Tibial nerve (tissue), 3 donors: ENCODE results near the gene TMEM212.

Experiments
- CTCF ChIP-seq, 5 experiments: fragments of 200-600 bp in 3 of 5; fragments of 450-650 bp in 2 of 5; sonication (generic) in 3 of 5; IDR thresholded peaks; one replicate each; pipeline ENCODE4 v1.5.1; 2016 to 2019; ENCODE audit warnings: antibody characterized with exemption in 5 of 5, mild to moderate bottlenecking in 3 of 5, moderate library complexity in 2 of 5
- POLR2A ChIP-seq, 2 donors: fragments of 450-650 bp; IDR thresholded peaks; one replicate each; pipeline ENCODE4 v1.6.1; 2017; ENCODE audit warnings: antibody characterized with exemption in 2 of 2, mild to moderate bottlenecking in 2 of 2, moderate library complexity in 2 of 2

GRCh38 chr3:171805687-171806086 is 37.5 kb upstream of the TMEM212 start:
- TF ChIP-seq POLR2A (IDR thresholded peaks at IDR 0.05) (no peak), CTCF (IDR thresholded peaks at IDR 0.05) (no peak)
